Lung microvascular endothelial cell (primary cell): Measurements from ENCODE around the gene TRDMT1. TPM values are rescaled to one million over a fixed set of nuclear protein-coding genes. Genes with fewer than 3 reads are reported as not detected.

ENCODE experiments used
- DNase-seq, 2 donors: peaks; one replicate each; pipeline versions ENCODE4 v3.0.0 to v3.0.0-alpha.2; 2010; ENCODE audit warnings: low read depth in 2 of 2
- total RNA-seq: library from RNA; depleted of rRNA; stranded (reverse); fragments of >200 nt; gene quantifications from 2 replicates; pipeline ENCODE4 v1.2.1, GENCODE V29; 2014

The TRDMT1 gene
- total RNA-seq, 1 donor from 2014 or later, result 3.8 TPM

DNA sequence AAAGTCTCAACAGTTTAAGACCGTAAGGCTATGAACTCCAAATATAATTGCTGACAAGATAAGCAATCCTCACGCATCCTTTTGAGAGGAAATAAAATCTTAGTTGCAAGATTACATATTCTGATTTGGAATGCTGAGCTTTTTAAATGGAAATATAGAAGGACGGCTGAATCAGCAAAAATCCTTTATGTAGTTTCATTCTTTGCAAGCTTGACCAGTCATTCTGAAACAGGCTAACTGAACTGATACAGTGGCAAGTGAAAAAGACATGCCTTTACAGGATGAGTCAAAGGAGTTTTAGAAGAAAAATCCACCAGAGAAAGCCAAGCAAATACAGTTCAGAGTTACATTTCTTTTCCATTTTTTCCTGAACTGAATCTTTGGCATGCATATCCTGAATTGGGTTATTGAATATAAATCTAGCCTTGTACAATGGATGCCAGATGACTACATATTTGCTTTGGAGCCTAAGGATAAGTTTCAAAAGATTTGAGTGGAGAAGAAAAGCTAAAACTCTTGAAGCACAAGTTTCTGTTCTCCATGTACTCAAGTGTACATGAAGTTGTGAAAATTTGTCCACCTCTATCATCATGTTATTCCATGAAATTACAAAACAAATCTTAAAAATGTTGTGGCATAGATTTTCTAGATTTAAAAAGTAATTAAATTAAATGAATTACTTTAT, 30.9 kb upstream of the TRDMT1 start:
- peak; percentile 31 to 50 for DNase-seq

GRCh38 chr10:17231788-17232187, 30.3 kb upstream of the TRDMT1 start:
- DNase-seq, result peak in 1 of 2 donors; percentile 8

DNA sequence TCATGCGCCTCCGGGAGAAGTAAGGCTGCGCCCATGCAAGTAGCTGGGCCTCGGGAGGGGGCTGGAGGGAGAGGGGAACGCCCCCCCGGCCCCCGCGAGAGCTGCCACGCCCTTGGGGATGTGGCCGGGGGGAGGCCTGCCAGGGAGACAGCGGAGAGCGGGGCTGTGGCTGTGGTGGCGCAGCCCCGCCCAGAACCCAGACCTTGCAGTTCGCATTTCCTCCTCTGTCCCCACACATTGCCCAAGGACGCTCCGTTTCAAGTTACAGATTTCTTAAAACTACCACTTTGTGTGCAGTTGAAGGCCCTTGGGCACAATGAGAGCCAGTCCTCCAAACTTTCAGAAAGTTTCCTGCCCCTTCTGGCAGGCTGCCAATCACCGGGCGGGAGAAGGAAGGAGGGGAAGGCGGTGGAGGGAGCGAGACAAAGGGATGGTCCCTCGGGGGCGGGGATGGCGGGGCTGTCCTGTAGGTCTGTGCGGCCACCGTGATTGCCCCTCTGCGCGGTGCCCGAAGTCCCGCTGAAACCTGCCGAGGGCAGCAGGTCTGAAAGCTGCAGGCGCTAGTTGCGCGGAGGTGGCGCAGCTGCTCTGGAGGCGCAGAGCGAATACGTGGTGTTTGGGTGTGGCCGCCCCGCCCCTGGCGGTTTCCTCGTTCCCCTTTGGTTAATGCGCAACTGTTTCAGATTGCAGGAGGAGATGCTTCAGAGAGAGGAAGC, 28.7 kb upstream of the TRDMT1 start:
- DNase-seq, result peak; percentile 70 to 72

GRCh38 chr10:17229717-17229966, 28.2 kb upstream of the TRDMT1 start:
- no peak for DNase-seq

DNA sequence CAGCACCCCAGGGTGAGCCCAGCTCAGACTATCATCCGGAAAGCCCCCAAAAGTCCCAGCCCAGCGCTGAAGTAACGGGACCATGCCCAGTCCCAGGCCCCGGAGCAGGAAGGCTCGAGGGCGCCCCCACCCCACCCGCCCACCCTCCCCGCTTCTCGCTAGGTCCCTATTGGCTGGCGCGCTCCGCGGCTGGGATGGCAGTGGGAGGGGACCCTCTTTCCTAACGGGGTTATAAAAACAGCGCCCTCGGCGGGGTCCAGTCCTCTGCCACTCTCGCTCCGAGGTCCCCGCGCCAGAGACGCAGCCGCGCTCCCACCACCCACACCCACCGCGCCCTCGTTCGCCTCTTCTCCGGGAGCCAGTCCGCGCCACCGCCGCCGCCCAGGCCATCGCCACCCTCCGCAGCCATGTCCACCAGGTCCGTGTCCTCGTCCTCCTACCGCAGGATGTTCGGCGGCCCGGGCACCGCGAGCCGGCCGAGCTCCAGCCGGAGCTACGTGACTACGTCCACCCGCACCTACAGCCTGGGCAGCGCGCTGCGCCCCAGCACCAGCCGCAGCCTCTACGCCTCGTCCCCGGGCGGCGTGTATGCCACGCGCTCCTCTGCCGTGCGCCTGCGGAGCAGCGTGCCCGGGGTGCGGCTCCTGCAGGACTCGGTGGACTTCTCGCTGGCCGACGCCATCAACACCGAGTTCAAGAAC, 27.7 kb upstream of the TRDMT1 start:
- DNase-seq, result peak; percentile 95 to 97

GRCh38 chr10:17228091-17229015, 26.9 kb upstream of the TRDMT1 start, which contains the start of gene VIM:
VIM (plus strand) TSS chr10:17228241; CDS start chr10:17229423, 1,182 bp downstream.
- DNase-seq, result peak; percentile 94 to 99

GRCh38 chr10:17227367-17228090, 26.1 kb upstream of the TRDMT1 start:
- DNase-seq, result peak; percentile 59 to 63

DNA sequence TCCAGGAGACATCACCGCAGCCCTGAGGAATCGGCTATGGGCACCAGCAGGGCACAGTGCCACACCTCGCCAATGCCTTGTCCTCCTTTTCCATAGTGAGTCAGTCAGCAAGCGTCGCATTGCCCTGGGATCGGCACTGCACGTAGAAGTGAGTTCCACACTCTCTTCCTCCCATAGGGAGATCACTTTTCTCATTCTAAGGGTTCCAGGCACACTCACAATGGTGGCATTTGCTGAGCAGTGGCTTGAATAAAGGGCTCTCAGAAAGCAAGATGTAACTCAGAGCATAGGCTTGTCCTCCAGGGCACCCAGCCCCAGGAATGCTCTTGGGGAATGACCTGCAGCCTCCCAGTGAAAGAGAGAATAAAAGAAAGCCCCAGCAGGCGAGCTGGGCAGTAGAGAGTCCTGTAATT, 25.4 kb upstream of the TRDMT1 start:
- peak in 1 of 2 donors; percentile 28 for DNase-seq

- DNase-seq, result no peak
Measured at GRCh38 chr10:17225808-17226207, 24.3 kb upstream of the TRDMT1 start.

DNA sequence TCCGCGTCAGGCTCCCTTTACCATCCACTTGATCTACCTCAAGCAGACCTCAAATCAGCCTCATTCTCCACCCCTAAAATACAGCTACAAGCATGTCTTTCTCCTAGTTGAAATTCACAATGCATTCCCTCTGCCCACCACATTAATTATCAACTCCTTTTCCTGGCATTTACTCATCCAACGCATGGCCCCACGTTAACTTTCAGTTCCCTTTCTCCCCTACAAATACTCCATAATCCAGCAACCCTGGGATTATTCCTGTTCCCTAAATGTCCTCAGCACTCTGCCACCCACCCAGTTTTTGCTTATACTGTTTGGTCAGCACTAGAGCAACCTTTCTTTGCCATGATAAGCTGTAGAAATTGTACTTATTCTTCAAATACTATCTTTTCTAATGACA, 20.9 kb upstream of the TRDMT1 start:
- DNase-seq, result no peak

DNA sequence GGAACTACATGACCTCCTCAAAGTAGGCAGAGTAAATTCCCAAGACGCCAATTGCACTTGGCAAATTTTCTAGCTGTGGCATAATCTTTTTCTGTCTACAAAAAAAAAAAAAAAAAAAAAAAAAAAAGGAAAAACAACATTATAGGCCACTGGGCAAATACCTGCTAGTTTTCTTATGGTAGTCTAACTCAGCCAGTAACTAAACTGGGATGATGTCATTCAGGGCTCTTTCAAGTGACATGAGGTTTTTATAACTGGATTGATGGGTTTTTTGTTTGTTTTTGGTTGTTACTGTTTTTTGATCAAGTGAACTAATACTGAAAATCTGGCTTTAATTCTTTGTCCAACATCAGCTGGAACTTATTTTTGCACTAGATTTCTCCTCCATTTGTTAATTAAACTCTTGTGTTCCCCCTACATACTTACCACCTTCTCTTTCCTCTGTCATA, 19.2 kb upstream of the TRDMT1 start:
- DNase-seq, result peak in 1 of 2 donors; percentile 33

DNA sequence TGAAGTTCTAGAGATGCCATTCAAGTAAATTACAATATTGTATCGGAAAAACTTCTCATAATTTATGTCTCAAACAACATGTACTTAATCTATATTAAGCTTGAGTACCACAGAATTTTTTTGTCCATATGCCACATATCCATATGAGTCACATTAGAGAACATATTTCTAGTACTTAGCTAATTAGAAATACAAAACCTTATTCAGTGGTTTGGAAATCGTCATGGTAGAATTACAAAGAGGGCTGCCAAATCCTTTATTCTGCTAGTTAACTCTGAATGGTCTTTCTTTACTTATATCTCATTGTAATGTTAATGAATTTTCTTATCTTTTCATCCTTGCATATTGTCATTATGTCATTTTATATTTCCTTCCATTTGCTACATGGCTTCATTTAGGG, 17.6 kb upstream of the TRDMT1 start:
- DNase-seq, result no peak

GRCh38 chr10:17217631-17218232, 16.3 kb upstream of the TRDMT1 start:
- no peak for DNase-seq

GRCh38 chr10:17216901-17217395, 15.5 kb upstream of the TRDMT1 start:
- DNase-seq, result no peak

DNA sequence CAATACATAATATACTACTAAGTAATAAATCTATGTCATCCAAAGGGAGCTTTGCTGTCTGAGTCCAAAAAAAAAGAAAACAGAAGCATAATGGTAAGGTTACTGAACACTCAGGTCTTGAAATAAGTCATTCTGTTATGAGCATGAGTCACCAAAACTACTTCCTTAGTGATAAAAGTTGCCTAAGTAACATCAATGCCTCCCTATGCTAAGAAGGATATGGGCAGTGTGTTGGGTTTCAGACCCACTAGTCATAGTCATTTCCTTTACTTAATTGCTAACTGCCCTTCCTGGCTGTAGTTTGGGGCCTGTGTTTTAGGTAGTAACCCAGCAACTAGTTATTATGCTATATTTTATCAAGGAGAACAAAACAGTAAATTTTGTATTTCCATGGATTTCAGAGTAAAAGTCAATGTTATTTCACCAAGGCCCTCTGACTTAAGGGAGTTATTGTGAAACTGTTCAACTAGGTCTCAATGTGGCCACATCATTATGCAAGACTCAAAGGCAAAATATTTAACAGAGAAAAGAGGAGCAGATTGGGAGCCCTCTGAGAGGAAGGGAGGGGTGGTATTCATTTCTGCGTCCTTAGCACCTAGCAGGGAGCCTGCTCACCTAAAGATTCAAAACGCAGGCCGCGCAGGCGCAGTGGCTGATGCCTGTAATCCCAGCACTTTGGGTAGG, 14.9 kb upstream of the TRDMT1 start:
- peak; percentile 93 to 100 for DNase-seq

DNA sequence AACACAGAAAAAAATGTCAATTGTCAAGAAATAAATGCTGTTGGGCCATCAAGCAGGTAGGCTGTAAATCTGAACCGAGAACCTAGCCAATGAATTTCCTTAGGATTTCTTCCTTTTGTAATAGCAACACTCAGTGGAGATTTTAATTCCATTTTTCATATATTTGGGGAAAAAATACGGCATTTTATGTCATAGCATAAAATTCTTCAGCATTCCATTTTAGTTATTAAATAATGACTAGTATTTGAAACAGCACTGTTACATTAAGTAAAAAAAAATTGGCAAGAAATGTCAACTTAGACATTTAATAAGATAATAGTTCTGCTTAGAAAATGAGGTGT, 14.3 kb upstream of the TRDMT1 start:
- DNase-seq, result no peak

- peak; percentile 31 to 90 for DNase-seq
Measured at GRCh38 chr10:17214971-17215781, 13.7 kb upstream of the TRDMT1 start.

GRCh38 chr10:17214526-17214925, 13.1 kb upstream of the TRDMT1 start:
- DNase-seq, result no peak
